Kasumi-1 (cell line): ENCODE results near the gene EYA2.

Experiments used
- DNase-seq, 2 experiments: peaks; one replicate each; lab custom pipeline; 2025; lab: John Stamatoyannopoulos, UW

Gene EYA2

GRCh38 chr20:46979603-46980241 is 85.1 kb downstream of the EYA2 start:
- no peak for DNase-seq

- DNase-seq = no peak
Observed at GRCh38 chr20:46981184-46981583, 86.5 kb downstream of the EYA2 start.

- DNase-seq = no peak
Observed at GRCh38 chr20:46983466-46983865, 88.8 kb downstream of the EYA2 start.

- no peak for DNase-seq
Observed at GRCh38 chr20:46984405-46984804, 89.8 kb downstream of the EYA2 start.

GRCh38 chr20:46985250-46985649 is 90.6 kb downstream of the EYA2 start:
- DNase-seq = no peak

GRCh38 chr20:46985671-46986070 is 91.0 kb downstream of the EYA2 start:
- no peak for DNase-seq

GRCh38 chr20:46987001-46987400 is 92.4 kb downstream of the EYA2 start:
- DNase-seq = no peak

- DNase-seq = no peak
Observed at GRCh38 chr20:46990017-46990595, 95.5 kb downstream of the EYA2 start.

GRCh38 chr20:46990596-46991104 is 96.0 kb downstream of the EYA2 start:
- no peak for DNase-seq

GRCh38 chr20:46991168-46991567 is 96.5 kb downstream of the EYA2 start:
- no peak for DNase-seq

GRCh38 chr20:46991880-46992639 is 97.4 kb downstream of the EYA2 start:
- no peak for DNase-seq

- no peak for DNase-seq
Observed at GRCh38 chr20:46992640-46993035, 98.0 kb downstream of the EYA2 start.

- DNase-seq = no peak
Observed at GRCh38 chr20:46993465-46994095, 98.9 kb downstream of the EYA2 start.

- no peak for DNase-seq
Observed at GRCh38 chr20:46994341-46994740, 99.7 kb downstream of the EYA2 start.

GRCh38 chr20:46995561-46996142 is 101.0 kb downstream of the EYA2 start:
- no peak for DNase-seq

GRCh38 chr20:46997187-46997586 is 102.5 kb downstream of the EYA2 start:
- no peak for DNase-seq

GRCh38 chr20:46998477-46999240 is 104.0 kb downstream of the EYA2 start:
- DNase-seq = no peak

- no peak for DNase-seq
Observed at GRCh38 chr20:46999801-47000465, 105.3 kb downstream of the EYA2 start.

- no peak for DNase-seq
Observed at GRCh38 chr20:47003223-47003622, 108.6 kb downstream of the EYA2 start.

- no peak for DNase-seq
Observed at GRCh38 chr20:47004179-47004578, 109.5 kb downstream of the EYA2 start.
